Activated B cell treated with CpG ODN at 0.5 μM for 24 hours (primary cell): Measurements from ENCODE around the gene TCF7. TPM values are rescaled to one million over a fixed set of nuclear protein-coding genes. Genes with fewer than 3 reads are reported as not detected.

Source experiments
- ATAC-seq: fragments of 200-7000 bp; cut with Tn5 transposase; one replicate; pipeline ENCODE4 v1.10.0; 2021; ENCODE audit warnings: low read depth, mild to moderate bottlenecking, moderate library complexity
- CTCF ChIA-PET: fragments of 350-600 bp; sonication (Branson Sonifier 250); formaldehyde crosslinking; loops from one replicate; lab custom pipeline; 2021; ENCODE audit warnings: antibody characterized with exemption; lab: Charles Lee
- POLR2A ChIA-PET: fragments of 350-600 bp; sonication (Branson Sonifier 250); formaldehyde crosslinking; loops from one replicate; lab custom pipeline; 2021; ENCODE audit warnings: antibody characterized with exemption; lab: Charles Lee
- DNase-seq: peaks from one replicate; pipeline ENCODE4 v3.0.0; 2022
- H3K27ac Mint-ChIP-seq: one replicate; pipeline ENCODE4 v1.8.0; 2020; ENCODE audit warnings: mixed read lengths
- H3K27me3 Mint-ChIP-seq: one replicate; pipeline ENCODE4 v1.8.0; 2021; ENCODE audit warnings: mixed read lengths
- H3K36me3 Mint-ChIP-seq: one replicate; pipeline ENCODE4 v1.8.0; 2021; ENCODE audit warnings: low read depth, mixed read lengths
- H3K4me1 Mint-ChIP-seq: one replicate; pipeline ENCODE4 v1.8.0; 2021; ENCODE audit warnings: mixed read lengths
- H3K4me3 Mint-ChIP-seq: one replicate; pipeline ENCODE4 v1.8.0; 2020; ENCODE audit warnings: mild to moderate bottlenecking, mixed read lengths
- H3K9me3 Mint-ChIP-seq: one replicate; pipeline ENCODE4 v1.8.0; 2020; ENCODE audit warnings: mixed read lengths
- CTCF ChIP-seq: fragments of 200-600 bp; IDR thresholded peaks from one replicate; pipeline ENCODE4 v1.8.0; 2022; ENCODE audit warnings: antibody characterized with exemption, mild to moderate bottlenecking
- intact Hi-C: fragments of 100-400 bp; cut with micrococcal nuclease; formaldehyde crosslinking; loops from one replicate; pipeline ENCODE4 v1.15.1; 2024
- total RNA-seq: library from RNA; stranded (reverse); gene quantifications from 2 replicates; pipeline ENCODE4 v1.2.3, GENCODE V29; 2022

TCF7 gene
- total RNA-seq, 1 donor from 2014 or later: 15.8 TPM

GRCh38 chr5:134079748-134080581 lies 34.5 kb upstream of the TCF7 start:
- intact Hi-C loops: no loop called here
- TF ChIP-seq CTCF: no peak
- ChIA-PET POLR2A (no interaction called here), CTCF (no interaction called here)
- Mint-ChIP-seq H3K4me1 (no peaks in the 10 kb centered on the region), H3K36me3 (no peaks in the 10 kb centered on the region), H3K9me3 (no peaks in the 10 kb centered on the region), H3K4me3 (no peak overlapping the region), H3K27ac (no peak overlapping the region), H3K27me3 (peaks cover 2% of the 10 kb centered on the region)
- DNase-seq (no peak), ATAC-seq (no peak)

- DNase-seq: no peak
- no peak for TF ChIP-seq CTCF
- H3K27me3 Mint-ChIP-seq: peaks cover 2% of the 10 kb centered on the region
- intact Hi-C loops: no loop called here
- H3K27ac Mint-ChIP-seq: no peak overlapping the region
- no peak for ATAC-seq
- no peaks in the 10 kb centered on the region for H3K4me1 Mint-ChIP-seq
- H3K9me3 Mint-ChIP-seq: no peaks in the 10 kb centered on the region
- ChIA-PET CTCF (interaction anchor here (1.3 kb wide), 1 partner anchor 41 kb away, joined by 3 read pairs; no protein-coding TSS in a partner anchor), POLR2A (no interaction called here)
- no peak overlapping the region for H3K4me3 Mint-ChIP-seq
- H3K36me3 Mint-ChIP-seq: no peaks in the 10 kb centered on the region
These were observed 32.1 kb upstream of the TCF7 start for GRCh38 chr5:134082264-134082992.

- H3K4me1 Mint-ChIP-seq: no peaks in the 10 kb centered on the region
- DNase-seq (no peak), ATAC-seq (no peak)
- POLR2A ChIA-PET: interaction anchor here (0.7 kb wide), 1 partner anchor 41 kb away, joined by 3 read pairs; no protein-coding TSS in a partner anchor
- intact Hi-C loops: no loop called here
- H3K36me3 Mint-ChIP-seq: no peaks in the 10 kb centered on the region
- no peak overlapping the region for H3K4me3 Mint-ChIP-seq
- no peak for TF ChIP-seq CTCF
- H3K27me3 Mint-ChIP-seq: peaks cover 2% of the 10 kb centered on the region
- H3K9me3 Mint-ChIP-seq: no peaks in the 10 kb centered on the region
- H3K27ac Mint-ChIP-seq: no peak overlapping the region
- CTCF ChIA-PET: no interaction called here
These were observed 31.0 kb upstream of the TCF7 start for GRCh38 chr5:134083517-134083916.

- ChIA-PET POLR2A (no interaction called here), CTCF (interaction anchor here (1.2 kb wide), 1 partner anchor 44 kb away, joined by 3 read pairs; no protein-coding TSS in a partner anchor)
- intact Hi-C loops: no loop called here
- no peak overlapping the region for H3K27ac Mint-ChIP-seq
- no peak for ATAC-seq
- H3K36me3 Mint-ChIP-seq: no peaks in the 10 kb centered on the region
- no peaks in the 10 kb centered on the region for H3K4me1 Mint-ChIP-seq
- TF ChIP-seq CTCF: no peak
- no peak for DNase-seq
- H3K9me3 Mint-ChIP-seq: no peaks in the 10 kb centered on the region
- no peak overlapping the region for H3K4me3 Mint-ChIP-seq
- H3K27me3 Mint-ChIP-seq: peaks cover 2% of the 10 kb centered on the region
These were observed 30.4 kb upstream of the TCF7 start for GRCh38 chr5:134084022-134084565.

GRCh38 chr5:134084570-134084969 lies 29.9 kb upstream of the TCF7 start:
- DNase-seq (no peak), ATAC-seq (no peak)
- Mint-ChIP-seq H3K4me1 (no peaks in the 10 kb centered on the region), H3K27me3 (peaks cover 2% of the 10 kb centered on the region), H3K36me3 (no peaks in the 10 kb centered on the region), H3K9me3 (no peaks in the 10 kb centered on the region), H3K4me3 (no peak overlapping the region), H3K27ac (no peak overlapping the region)
- CTCF ChIA-PET: interaction anchor here (1.2 kb wide), 1 partner anchor 45 kb away, joined by 3 read pairs; no protein-coding TSS in a partner anchor
- intact Hi-C loops: no loop called here
- POLR2A ChIA-PET: no interaction called here
- no peak for TF ChIP-seq CTCF
